GM21367 (cell line): Measurements from ENCODE around the gene NSMCE4A.
"Not testable (repeated sequence)": the region's sequence is repeated elsewhere in the genome, so short reads cannot be mapped to it uniquely, and the experiment has no call there.

Experiments used
- ATAC-seq: cut with Tn5 transposase; IDR thresholded peaks from one replicate; pipeline ENCODE4 v1.9.1; 2021; ENCODE audit not compliant: unreplicated experiment

Gene NSMCE4A

GRCh38 chr10:121936295-121936694 is 38.7 kb downstream of the NSMCE4A start:
- no peak for ATAC-seq

- ATAC-seq: no peak
Observed at GRCh38 chr10:121935702-121936101, 39.3 kb downstream of the NSMCE4A start.

- ATAC-seq: not testable (repeated sequence)
Observed at GRCh38 chr10:121930268-121931085, 44.5 kb downstream of the NSMCE4A start.

GRCh38 chr10:121929585-121930267 is 45.3 kb downstream of the NSMCE4A start:
- not testable (repeated sequence) for ATAC-seq

GRCh38 chr10:121928528-121928884 is 46.5 kb downstream of the NSMCE4A start:
- peak; percentile 4 for ATAC-seq

- ATAC-seq: peak; percentile 75
Observed at GRCh38 chr10:121927841-121928527, 47.0 kb downstream of the NSMCE4A start, which contains the start of gene ATE1. Gene ATE1, minus strand, starts transcription at chr10:121928031. Its CDS starts 82 bp downstream, at chr10:121927949.

- ATAC-seq: peak; percentile 33
Observed at GRCh38 chr10:121927318-121927840, 47.6 kb downstream of the NSMCE4A start.

- ATAC-seq: peak; percentile 5
Observed at GRCh38 chr10:121926671-121927317, 48.2 kb downstream of the NSMCE4A start.

GRCh38 chr10:121926157-121926556 is 48.9 kb downstream of the NSMCE4A start:
- ATAC-seq: no peak

- no peak for ATAC-seq
Observed at GRCh38 chr10:121921238-121921931, 53.6 kb downstream of the NSMCE4A start.

- peak; percentile 51 for ATAC-seq
Observed at GRCh38 chr10:121919666-121920065, 55.4 kb downstream of the NSMCE4A start.

- not testable (repeated sequence) for ATAC-seq
Observed at GRCh38 chr10:121918800-121919199, 56.2 kb downstream of the NSMCE4A start.

GRCh38 chr10:121914661-121915060 is 60.4 kb downstream of the NSMCE4A start:
- ATAC-seq: no peak

- no peak for ATAC-seq
Observed at GRCh38 chr10:121911421-121911697, 63.7 kb downstream of the NSMCE4A start.

GRCh38 chr10:121910673-121911420 is 64.2 kb downstream of the NSMCE4A start:
- ATAC-seq: no peak
